Measurements from ENCODE around the gene EIF2B5. TPM values are rescaled to one million over a fixed set of nuclear protein-coding genes. Genes with fewer than 3 reads are reported as not detected.

EIF2B5 gene
- total and polyA plus RNA-seq, 9 of the 15 experiments (the other 6 are each of a cell fraction or from before 2014, with no cell fraction given) = 19.1 to 92.4 (median 74.0) TPM

- Histone ChIP-seq H4K20me1 (replicated peaks; ENCODE audit: control insufficient read depth, insufficient read depth, low read length) (peaks cover 10% of the 10 kb centered on the region; the same call in 1 of the 2 replicates), H2AFZ (ENCODE audit: low read depth, low read length) (no peak overlapping the region), H3K4me3 (no peak overlapping the region), H3K4me1 (replicated peaks in 1 of 2; ENCODE audit: control insufficient read depth in 2 of 2, insufficient read depth in 2 of 2, low read length in 2 of 2) (peaks cover 41 to 50% of the 10 kb centered on the region in 2 experiments; a peak in 4 of 5 replicates), H3K36me3 (ENCODE audit: control insufficient read depth, insufficient read depth, low read length) (peaks cover 68% of the 10 kb centered on the region), H3K27ac (ENCODE audit: extremely low read depth, low read depth, low read length) (peak overlapping the region; percentile 68; the same call in 1 of the 3 replicates), H3K9me3 (replicated peaks; ENCODE audit: control insufficient read depth, insufficient read depth, low read depth, low read length) (no peaks in the 10 kb centered on the region), H3K4me2 (ENCODE audit: insufficient read depth, low read length) (no peak overlapping the region), H3K9ac (ENCODE audit: insufficient read depth in 1 of 2, low read depth in 2 of 2, low read length in 2 of 2) (no peak overlapping the region), H3K79me2 (ENCODE audit: control insufficient read depth, insufficient read depth, low read length) (peaks cover 39% of the 10 kb centered on the region), H3K9me1 (ENCODE audit: control insufficient read depth, insufficient read depth, low read length) (no peaks in the 10 kb centered on the region), H3K27me3 (ENCODE audit: control insufficient read depth in 2 of 2, insufficient read depth in 2 of 2, low read length in 2 of 2) (no peaks in the 10 kb centered on the region)
- POLR2A ChIA-PET = interaction anchor here (0.7 to 3.6 kb wide), 6 partner anchors 8 to 54 kb away, joined by 3 to 27 read pairs (median 5); partner anchors contain the start of gene DVL3
- no peak for ATAC-seq
- WGBS (ENCODE audit: insufficient coverage, low coverage, missing lambda C conversion rate) = 88% methylated on average over 2 of the region's 2 CpGs
- no TSS peak for BruUV-seq (replicated peaks)
- CTCF ChIA-PET (ENCODE audit: low intra/inter-chr PET ratio) = no interaction called here
- intact Hi-C loops (cut with micrococcal nuclease) = loop anchor here (5.0 kb wide), 2 partner anchors 36 to 124 kb away; partner anchors contain the start of genes EIF2B5 and PSMD2
- TF ChIP-seq BCOR (IDR thresholded peaks at IDR 0.05) (peak; percentile 32; the same call in 1 of the 2 replicates), RBM25 (IDR thresholded peaks at IDR 0.05; ENCODE audit: low read depth, low read length, severe bottlenecking) (peak; percentile 81)
- TF ChIP-seq, protein P1, sequence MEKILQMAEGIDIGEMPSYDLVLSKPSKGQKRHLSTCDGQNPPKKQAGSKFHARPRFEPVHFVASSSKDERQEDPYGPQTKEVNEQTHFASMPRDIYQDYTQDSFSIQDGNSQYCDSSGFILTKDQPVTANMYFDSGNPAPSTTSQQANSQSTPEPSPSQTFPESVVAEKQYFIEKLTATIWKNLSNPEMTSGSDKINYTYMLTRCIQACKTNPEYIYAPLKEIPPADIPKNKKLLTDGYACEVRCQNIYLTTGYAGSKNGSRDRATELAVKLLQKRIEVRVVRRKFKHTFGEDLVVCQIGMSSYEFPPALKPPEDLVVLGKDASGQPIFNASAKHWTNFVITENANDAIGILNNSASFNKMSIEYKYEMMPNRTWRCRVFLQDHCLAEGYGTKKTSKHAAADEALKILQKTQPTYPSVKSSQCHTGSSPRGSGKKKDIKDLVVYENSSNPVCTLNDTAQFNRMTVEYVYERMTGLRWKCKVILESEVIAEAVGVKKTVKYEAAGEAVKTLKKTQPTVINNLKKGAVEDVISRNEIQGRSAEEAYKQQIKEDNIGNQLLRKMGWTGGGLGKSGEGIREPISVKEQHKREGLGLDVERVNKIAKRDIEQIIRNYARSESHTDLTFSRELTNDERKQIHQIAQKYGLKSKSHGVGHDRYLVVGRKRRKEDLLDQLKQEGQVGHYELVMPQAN (IDR thresholded peaks at IDR 0.05; ENCODE audit: borderline replicate concordance) = no peak
- no peak for DNase-seq (ENCODE audit: extremely low read depth in 1 of 4, low spot score in 3 of 4)
- no peak for FAIRE-seq
- in situ Hi-C loops (cut with MboI) = no loop called here
Measured at GRCh38 chr3:184173374-184173722, 38.2 kb downstream of the EIF2B5 start.
